Upper lobe of left lung (tissue), 4 donors: Measurements from ENCODE around the gene HBS1L.

Source experiments
- EP300 ChIP-seq, 4 donors: sonication (generic); formaldehyde crosslinking; IDR thresholded peaks; one replicate each; pipeline ENCODE4 v1.5.1; 2017; ENCODE audit warnings: antibody characterized with exemption in 4 of 4, control low read depth in 2 of 4
- POLR2A ChIP-seq, 4 donors: fragments of 450-650 bp; IDR thresholded peaks; one replicate each; pipeline ENCODE4 v1.5.1; 2016 to 2017; ENCODE audit warnings: antibody characterized with exemption in 4 of 4, mild to moderate bottlenecking in 2 of 4
- POLR2AphosphoS5 ChIP-seq, 2 donors: sonication (generic); formaldehyde crosslinking; IDR thresholded peaks; one replicate each; pipeline ENCODE4 v1.5.1; 2017; ENCODE audit warnings: antibody characterized with exemption in 2 of 2
- TF ChIP-seq, protein P1 (sequence below), 6 experiments: fragments of 450-650 bp in 4 of 6; fragments of 200-600 bp in 2 of 6; sonication (generic) in 2 of 6; IDR thresholded peaks; one replicate each; pipeline ENCODE4 v1.5.1; 2016 to 2019; ENCODE audit warnings: antibody characterized with exemption in 6 of 6

DNA sequence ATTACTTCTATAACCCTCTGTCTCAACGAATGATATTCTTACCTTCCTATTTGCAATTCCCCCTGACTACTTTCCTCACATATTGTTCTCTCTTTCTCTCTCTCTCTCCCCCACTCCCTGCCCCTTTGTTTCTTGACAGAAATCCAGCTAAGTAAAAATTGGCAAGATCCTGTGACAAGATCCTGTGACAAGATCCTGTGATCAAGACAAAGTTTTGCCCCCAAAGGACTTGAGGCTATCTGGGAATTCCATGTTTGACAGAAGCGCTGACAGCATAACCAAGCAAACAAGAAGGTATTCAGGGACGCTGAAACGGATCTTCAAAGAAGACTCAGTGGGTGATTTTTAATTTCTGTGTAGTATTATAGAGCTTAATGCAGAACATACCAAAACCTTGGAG lies 5.5 kb upstream of the HBS1L start:
- TF ChIP-seq POLR2A (IDR thresholded peaks at IDR 0.05) (no peak), POLR2AphosphoS5 (IDR thresholded peaks at IDR 0.05) (no peak), EP300 (IDR thresholded peaks at IDR 0.05) (no peak)
- TF ChIP-seq, protein P1, sequence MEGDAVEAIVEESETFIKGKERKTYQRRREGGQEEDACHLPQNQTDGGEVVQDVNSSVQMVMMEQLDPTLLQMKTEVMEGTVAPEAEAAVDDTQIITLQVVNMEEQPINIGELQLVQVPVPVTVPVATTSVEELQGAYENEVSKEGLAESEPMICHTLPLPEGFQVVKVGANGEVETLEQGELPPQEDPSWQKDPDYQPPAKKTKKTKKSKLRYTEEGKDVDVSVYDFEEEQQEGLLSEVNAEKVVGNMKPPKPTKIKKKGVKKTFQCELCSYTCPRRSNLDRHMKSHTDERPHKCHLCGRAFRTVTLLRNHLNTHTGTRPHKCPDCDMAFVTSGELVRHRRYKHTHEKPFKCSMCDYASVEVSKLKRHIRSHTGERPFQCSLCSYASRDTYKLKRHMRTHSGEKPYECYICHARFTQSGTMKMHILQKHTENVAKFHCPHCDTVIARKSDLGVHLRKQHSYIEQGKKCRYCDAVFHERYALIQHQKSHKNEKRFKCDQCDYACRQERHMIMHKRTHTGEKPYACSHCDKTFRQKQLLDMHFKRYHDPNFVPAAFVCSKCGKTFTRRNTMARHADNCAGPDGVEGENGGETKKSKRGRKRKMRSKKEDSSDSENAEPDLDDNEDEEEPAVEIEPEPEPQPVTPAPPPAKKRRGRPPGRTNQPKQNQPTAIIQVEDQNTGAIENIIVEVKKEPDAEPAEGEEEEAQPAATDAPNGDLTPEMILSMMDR (IDR thresholded peaks at IDR 0.05), result no peak
